Neural cell (in vitro differentiated cells): ENCODE results near the gene FZD2.

Experiments used
- POLR2AphosphoS5 ChIP-seq: IDR thresholded peaks from 2 replicates; pipeline ENCODE4 v1.6.1; 2012
- REST ChIP-seq: IDR thresholded peaks from 2 replicates; pipeline ENCODE4 v1.6.1; 2012; ENCODE audit warnings: borderline replicate concordance
- TF ChIP-seq, protein P1 (sequence below): fragments of 450-650 bp; IDR thresholded peaks from 2 replicates; pipeline ENCODE4 v1.5.1; 2014; ENCODE audit warnings: antibody characterized with exemption, mild to moderate bottlenecking, moderate library complexity; ENCODE audit not compliant: poor library complexity, severe bottlenecking

GRCh38 chr17:44558334-44558709 lies 1.0 kb downstream of the FZD2 start:
- no peak for TF ChIP-seq REST
- TF ChIP-seq, protein P1, sequence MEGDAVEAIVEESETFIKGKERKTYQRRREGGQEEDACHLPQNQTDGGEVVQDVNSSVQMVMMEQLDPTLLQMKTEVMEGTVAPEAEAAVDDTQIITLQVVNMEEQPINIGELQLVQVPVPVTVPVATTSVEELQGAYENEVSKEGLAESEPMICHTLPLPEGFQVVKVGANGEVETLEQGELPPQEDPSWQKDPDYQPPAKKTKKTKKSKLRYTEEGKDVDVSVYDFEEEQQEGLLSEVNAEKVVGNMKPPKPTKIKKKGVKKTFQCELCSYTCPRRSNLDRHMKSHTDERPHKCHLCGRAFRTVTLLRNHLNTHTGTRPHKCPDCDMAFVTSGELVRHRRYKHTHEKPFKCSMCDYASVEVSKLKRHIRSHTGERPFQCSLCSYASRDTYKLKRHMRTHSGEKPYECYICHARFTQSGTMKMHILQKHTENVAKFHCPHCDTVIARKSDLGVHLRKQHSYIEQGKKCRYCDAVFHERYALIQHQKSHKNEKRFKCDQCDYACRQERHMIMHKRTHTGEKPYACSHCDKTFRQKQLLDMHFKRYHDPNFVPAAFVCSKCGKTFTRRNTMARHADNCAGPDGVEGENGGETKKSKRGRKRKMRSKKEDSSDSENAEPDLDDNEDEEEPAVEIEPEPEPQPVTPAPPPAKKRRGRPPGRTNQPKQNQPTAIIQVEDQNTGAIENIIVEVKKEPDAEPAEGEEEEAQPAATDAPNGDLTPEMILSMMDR = no peak
- peak; percentile 10 for TF ChIP-seq POLR2AphosphoS5
